Stimulated activated CD8-positive, alpha-beta memory T cell treated with anti-CD3 and anti-CD28 coated beads, Interleukin-15, amount 100 ng/mL, for 1 hour (primary cell): ENCODE results near the gene DDX52.
"Not testable (repeated sequence)": the region's sequence is repeated elsewhere in the genome, so short reads cannot be mapped to it uniquely, and the experiment has no call there.

Experiments
- DNase-seq: peaks from one replicate; pipeline ENCODE4 v3.0.0-alpha.2; 2020; ENCODE audit warnings: low read depth

DDX52 gene

GRCh38 chr17:37650419-37651003, 7.3 kb upstream of the DDX52 start:
- DNase-seq: no peak

DNA sequence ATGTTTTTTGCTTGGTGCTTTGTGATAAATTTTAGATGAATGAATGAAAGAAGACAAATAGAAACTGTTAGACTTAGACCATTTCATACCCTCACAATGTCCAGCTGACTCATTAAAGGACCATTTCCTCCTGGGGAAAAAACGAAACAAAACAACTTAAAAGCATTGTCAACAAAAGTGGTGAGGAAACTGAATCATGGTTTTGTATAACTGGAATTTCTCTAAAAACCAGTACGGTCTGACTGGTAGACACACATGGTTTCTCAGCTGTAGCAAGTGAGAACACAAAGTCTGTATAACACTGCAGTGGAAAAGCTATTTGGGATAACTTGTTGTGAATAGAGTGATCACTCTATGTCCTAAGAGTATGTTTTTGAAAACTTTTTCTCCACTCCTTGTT, 5.3 kb upstream of the DDX52 start:
- no peak for DNase-seq

GRCh38 chr17:37647856-37648255, 4.6 kb upstream of the DDX52 start:
- no peak for DNase-seq

- no peak for DNase-seq
Measured at GRCh38 chr17:37643869-37644268, 623 bp upstream of the DDX52 start.

- no peak for DNase-seq
Measured at GRCh38 chr17:37642681-37643080, 565 bp downstream of the DDX52 start.

- no peak for DNase-seq
Measured at GRCh38 chr17:37640015-37640414, 3.2 kb downstream of the DDX52 start.

GRCh38 chr17:37637956-37638355, 5.3 kb downstream of the DDX52 start:
- no peak for DNase-seq

GRCh38 chr17:37616430-37616829, 26.8 kb downstream of the DDX52 start:
- not testable (repeated sequence) for DNase-seq

DNA sequence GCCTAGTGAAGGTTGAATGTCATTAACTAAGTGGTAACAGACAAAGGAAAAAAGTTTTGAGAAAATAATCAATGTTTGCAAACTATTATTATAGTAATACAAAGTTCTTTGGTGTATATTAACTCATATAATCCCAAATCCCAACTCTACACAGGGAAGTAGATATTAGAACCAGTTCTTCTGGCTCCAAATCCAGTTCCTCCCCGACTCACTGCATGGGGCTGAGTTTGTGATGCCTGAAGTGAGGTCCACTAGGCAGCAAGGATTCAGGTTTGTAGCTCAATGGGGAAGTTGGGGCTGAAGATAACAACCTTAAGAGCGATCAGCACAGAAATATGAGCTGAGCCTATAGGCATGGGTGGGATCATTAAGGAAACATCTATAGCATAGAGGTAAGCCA, 28.4 kb downstream of the DDX52 start:
- DNase-seq: no peak

- DNase-seq: no peak
Measured at GRCh38 chr17:37614391-37614790, 28.9 kb downstream of the DDX52 start.

GRCh38 chr17:37610971-37611370, 32.3 kb downstream of the DDX52 start:
- no peak for DNase-seq

GRCh38 chr17:37610041-37610420, 33.2 kb downstream of the DDX52 start:
- not testable (repeated sequence) for DNase-seq

DNA sequence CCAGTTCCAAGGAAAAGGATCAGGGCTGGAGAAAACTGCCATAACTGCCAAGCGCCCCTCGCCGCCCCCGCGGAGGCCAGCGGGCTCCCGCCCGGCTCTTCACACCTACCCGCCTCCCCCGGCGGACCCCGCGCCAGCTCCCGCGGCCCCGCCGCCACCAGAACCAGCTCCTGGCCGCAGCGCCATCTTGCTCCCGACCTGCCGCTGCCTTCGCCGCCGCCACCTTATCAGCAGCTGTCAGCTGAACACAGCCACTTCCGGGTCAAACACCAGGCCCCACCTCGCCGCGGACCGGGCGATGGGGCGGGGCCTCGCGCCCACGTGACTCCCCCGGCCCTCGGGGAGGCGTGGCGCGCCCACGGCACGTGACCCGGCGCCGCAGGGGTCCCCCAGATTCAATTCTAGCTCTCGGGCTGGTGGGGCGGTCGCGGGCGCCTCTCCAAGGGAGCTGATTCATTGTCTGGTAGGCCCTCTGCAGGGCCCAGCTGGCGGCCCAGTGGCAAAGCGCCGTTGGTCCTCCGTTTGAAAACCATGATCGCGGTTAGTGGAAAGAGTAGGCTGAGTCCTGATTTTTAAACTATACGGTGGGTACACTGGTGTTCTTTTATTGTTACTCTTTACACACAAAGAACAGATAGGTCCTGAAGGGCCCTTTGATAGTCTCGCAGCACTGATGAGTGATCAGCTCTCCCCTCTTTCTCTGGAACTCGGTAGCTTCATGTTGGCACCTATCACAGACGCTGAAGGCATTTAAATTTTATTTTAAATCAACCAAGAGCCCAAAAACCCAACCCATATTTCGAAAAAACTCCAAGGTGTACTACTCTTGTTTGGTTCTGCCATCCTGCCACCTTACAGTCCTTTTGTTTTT, 33.8 kb downstream of the DDX52 start, which contains the start of gene SYNRG:
Gene SYNRG (minus strand): TSS at position 249 of the 871 bp plus-strand sequence. CDS start 63 bp downstream, at position 186.
- DNase-seq: peak; percentile 87

GRCh38 chr17:37608351-37609169, 34.7 kb downstream of the DDX52 start:
- DNase-seq: no peak

DNA sequence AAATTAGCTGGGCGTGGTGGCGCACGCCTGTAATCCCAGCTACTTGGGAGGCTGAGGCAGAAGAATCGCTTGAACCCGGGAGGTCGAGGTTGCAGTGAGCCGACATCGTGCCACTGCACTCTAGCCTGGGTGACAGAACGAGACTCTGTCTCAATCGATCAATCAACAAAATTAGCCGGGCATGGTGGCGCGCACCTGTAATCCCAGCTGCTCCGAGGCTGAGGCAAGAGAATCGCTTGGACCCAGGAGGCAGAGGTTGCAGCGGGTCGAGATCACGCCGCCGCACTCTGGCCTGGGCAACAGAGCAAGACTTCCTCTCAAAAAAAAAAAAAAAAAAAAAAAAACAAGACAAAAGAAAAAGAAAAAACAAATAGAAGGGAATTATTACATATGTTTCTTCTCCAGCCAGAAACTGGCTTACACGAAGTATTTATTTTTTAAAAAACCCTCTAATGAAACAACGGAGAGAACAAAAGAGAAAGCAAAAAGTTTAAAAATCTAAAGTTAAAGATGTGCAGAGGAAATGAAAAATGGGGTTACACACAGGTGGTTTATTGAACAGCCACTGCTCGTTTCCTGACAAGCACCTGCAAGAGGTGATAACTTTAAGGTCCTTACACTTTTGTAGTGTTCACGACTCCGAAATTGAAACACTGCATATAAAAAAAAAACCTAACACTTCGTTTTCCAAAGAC, 35.5 kb downstream of the DDX52 start:
- no peak for DNase-seq

DNA sequence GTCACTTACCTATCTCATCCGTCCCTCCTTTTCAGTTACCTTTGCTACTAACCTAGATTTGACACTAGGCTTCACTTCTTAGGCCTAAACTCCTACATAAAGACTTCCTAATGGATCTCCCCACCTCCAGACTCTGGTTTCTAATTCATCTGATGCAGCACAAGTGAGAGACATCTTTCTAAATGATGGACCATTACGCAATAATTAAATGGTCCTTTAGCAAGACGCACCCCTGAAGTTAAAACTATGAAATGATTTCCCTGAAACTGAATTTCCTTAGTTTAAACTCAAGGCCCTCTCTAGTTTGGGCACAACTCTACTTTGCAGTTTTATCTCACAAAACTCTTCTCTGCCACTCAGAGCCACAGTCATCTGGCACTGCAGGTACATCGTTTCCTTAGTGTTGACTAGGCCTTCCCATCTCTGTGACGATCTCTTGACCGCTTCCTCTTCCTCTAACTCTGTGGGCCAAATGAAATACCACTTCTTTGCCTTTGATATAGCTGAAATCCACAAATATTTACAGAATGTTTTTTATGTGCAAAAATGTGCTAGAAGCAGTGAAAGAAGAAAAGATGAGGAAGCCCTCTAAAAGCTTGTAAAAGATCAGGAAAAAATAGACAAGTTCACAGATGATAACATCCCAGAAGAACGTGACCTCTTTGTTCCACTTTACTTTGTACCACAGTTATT, 37.3 kb downstream of the DDX52 start:
- no peak for DNase-seq

GRCh38 chr17:37605081-37605480, 38.2 kb downstream of the DDX52 start:
- DNase-seq: no peak

GRCh38 chr17:37604556-37604955, 38.7 kb downstream of the DDX52 start:
- no peak for DNase-seq

- no peak for DNase-seq
Measured at GRCh38 chr17:37598145-37598544, 45.1 kb downstream of the DDX52 start.

DNA sequence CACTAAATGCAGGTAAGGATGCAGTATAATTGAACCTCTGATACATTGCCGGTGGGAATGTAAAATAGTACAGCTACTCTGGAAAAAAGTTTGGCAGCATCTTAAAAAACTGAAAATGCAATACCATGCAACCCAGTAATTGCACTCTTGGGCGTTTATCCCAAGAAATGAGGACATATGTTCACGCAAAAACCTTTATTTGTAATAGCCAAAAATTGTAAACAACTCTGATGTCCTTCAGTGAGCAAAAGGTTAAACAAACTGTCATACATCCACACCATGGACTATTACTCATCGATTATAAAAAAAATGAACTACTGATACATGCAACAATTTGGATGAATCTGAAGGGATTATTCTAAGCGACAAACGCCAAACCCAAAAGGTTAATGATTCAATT, 51.0 kb downstream of the DDX52 start:
- DNase-seq: no peak

GRCh38 chr17:37585066-37585465, 58.2 kb downstream of the DDX52 start:
- no peak for DNase-seq
